SU-DHL-6 (cell line): ENCODE results near the gene GNAQ.

Source experiments
- EZH2phosphoT487 ChIP-seq: fragments of 200-600 bp; sonication (generic), shearing (Covaris generic); conservative IDR thresholded peaks from 2 replicates; pipeline ENCODE4 v1.6.1; 2018; ENCODE audit warnings: mild to moderate bottlenecking, antibody characterized with exemption, low read length, moderate library complexity, mixed read lengths
- TF ChIP-seq, protein P1 (sequence below): fragments of 200-600 bp; sonication (generic); IDR thresholded peaks from one replicate; pipeline ENCODE4 v1.5.1; 2017; ENCODE audit warnings: antibody characterized with exemption, mild to moderate bottlenecking, low read length, moderate library complexity; ENCODE audit not compliant: insufficient read depth, poor library complexity, severe bottlenecking

DNA sequence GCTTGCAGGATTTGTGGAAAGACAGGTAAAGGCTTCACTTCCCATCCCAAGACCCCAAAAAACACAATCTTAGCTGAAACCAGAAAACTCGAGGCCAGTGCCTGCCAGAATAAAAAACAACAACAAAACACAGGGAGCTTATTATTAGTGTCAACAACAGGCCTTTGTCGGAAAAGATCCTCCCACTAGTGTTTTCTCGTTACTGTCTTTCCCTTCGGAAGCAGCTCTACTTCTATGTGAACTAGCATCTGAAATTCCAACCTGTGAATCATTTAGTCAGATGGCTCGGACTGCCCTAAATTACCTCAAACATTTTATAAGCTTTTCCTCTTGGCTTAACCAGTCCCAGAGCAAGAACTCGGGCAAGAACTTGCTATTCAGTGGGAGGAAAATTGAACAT, 261.3 kb downstream of the GNAQ start:
- TF ChIP-seq, protein P1, sequence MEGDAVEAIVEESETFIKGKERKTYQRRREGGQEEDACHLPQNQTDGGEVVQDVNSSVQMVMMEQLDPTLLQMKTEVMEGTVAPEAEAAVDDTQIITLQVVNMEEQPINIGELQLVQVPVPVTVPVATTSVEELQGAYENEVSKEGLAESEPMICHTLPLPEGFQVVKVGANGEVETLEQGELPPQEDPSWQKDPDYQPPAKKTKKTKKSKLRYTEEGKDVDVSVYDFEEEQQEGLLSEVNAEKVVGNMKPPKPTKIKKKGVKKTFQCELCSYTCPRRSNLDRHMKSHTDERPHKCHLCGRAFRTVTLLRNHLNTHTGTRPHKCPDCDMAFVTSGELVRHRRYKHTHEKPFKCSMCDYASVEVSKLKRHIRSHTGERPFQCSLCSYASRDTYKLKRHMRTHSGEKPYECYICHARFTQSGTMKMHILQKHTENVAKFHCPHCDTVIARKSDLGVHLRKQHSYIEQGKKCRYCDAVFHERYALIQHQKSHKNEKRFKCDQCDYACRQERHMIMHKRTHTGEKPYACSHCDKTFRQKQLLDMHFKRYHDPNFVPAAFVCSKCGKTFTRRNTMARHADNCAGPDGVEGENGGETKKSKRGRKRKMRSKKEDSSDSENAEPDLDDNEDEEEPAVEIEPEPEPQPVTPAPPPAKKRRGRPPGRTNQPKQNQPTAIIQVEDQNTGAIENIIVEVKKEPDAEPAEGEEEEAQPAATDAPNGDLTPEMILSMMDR: no peak
- no peak for TF ChIP-seq EZH2phosphoT487
